ENCODE results near the gene WDSUB1.

WDSUB1 gene

DNA sequence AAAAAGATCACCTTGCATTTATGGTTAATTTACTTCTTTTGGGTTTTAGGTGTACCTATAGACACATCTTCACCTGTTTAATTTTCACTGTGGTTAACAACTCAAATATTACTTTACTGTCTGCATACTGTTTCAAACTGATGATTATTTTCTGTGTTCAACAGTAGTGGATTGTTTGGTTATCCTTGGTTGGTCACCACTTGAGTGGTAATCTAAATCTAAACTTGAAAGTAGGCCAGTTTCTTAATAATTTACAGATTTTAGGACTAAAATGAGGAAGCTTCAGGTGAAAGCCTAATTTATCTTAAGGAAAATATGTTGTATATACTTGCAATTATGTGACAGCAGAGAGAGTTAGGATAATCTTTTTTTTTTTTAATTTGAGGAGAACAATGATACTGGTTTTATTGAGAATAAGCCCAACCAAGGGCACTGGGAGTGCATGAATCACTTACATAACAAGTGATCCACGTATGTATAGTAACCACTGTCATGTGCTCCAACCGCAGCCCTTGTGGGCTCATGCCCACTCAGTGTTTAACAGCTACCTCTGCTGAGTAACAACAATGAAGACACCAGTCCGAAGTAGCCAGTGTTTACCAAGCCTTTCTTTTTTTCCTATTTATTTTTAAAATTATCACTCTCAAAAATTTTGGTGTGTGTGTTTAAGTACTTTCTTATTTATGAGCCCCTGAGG is 31.0 kb upstream of the WDSUB1 start:
- no peak overlapping the region for H3K27ac ChIP-seq (ENCODE audit: low read depth, low read length)
- no peaks in the 10 kb centered on the region for H3F3A ChIP-seq (ENCODE audit: control insufficient read depth, insufficient read depth)
- H3K36me3 ChIP-seq (ENCODE audit: control insufficient read depth, low read length), result peaks cover 11% of the 10 kb centered on the region
- no peak overlapping the region for H3K4me2 ChIP-seq (ENCODE audit: low read length)
- no peaks in the 10 kb centered on the region for H3K27me3 ChIP-seq (ENCODE audit: control insufficient read depth, low read length)
- no peak for TF ChIP-seq CTCF (IDR thresholded peaks at IDR 0.05; ENCODE audit: low read depth, low read length, poor library complexity, severe bottlenecking)
- no peak for TF ChIP-seq EZH2phosphoT487 (IDR thresholded peaks at IDR 0.05; ENCODE audit: borderline replicate concordance, low read length)
- no peaks in the 10 kb centered on the region for H3K4me1 ChIP-seq (ENCODE audit: control insufficient read depth, low read length)
- no peaks in the 10 kb centered on the region for H3K9me3 ChIP-seq (ENCODE audit: control insufficient read depth, insufficient read depth, low read length)
- H3K4me3 ChIP-seq (ENCODE audit: low read length), result no peak overlapping the region
- H3K79me2 ChIP-seq (ENCODE audit: control insufficient read depth, low read length), result no peaks in the 10 kb centered on the region
- H3K9me2 ChIP-seq (replicated peaks; ENCODE audit: control insufficient read depth, low read length), result no peaks in the 10 kb centered on the region
- H4K20me1 ChIP-seq (ENCODE audit: control insufficient read depth, insufficient read depth, low read depth, low read length), result no peaks in the 10 kb centered on the region

DNA sequence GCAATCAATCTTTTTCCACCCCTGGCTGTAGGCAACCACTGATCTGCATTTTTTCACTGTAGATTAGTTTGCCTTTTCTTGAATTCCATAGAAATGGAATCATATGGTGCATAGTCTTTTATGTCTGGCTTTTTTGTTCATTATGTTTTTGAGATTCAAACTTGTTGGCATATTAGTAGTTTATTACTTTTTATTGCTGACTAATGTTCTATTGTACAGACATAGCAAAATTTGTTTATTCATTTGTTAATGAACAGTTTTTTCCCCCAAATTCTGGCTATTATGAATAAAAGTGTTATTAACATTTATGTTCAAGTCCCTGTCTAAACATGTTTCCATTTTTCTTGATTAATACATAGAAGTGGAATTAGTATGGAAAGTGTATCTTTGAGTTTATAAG is 21.4 kb upstream of the WDSUB1 start:
- H4K20me1 ChIP-seq (ENCODE audit: control insufficient read depth, insufficient read depth, low read depth, low read length), result no peaks in the 10 kb centered on the region
- no peaks in the 10 kb centered on the region for H3K27me3 ChIP-seq (ENCODE audit: control insufficient read depth, low read length)
- no peak overlapping the region for H3K4me3 ChIP-seq (ENCODE audit: low read length)
- H3K9me2 ChIP-seq (replicated peaks; ENCODE audit: control insufficient read depth, low read length), result no peaks in the 10 kb centered on the region
- no peaks in the 10 kb centered on the region for H3K79me2 ChIP-seq (ENCODE audit: control insufficient read depth, low read length)
- H3K4me2 ChIP-seq (ENCODE audit: low read length), result no peak overlapping the region
- H3K36me3 ChIP-seq (ENCODE audit: control insufficient read depth, low read length), result no peaks in the 10 kb centered on the region
- H3K9me3 ChIP-seq (ENCODE audit: control insufficient read depth, insufficient read depth, low read length), result no peaks in the 10 kb centered on the region
- no peak overlapping the region for H3K27ac ChIP-seq (ENCODE audit: low read depth, low read length)
- no peak for TF ChIP-seq EZH2phosphoT487 (IDR thresholded peaks at IDR 0.05; ENCODE audit: borderline replicate concordance, low read length)
- no peak for TF ChIP-seq CTCF (IDR thresholded peaks at IDR 0.05; ENCODE audit: low read depth, low read length, poor library complexity, severe bottlenecking)
- H3K4me1 ChIP-seq (ENCODE audit: control insufficient read depth, low read length), result no peaks in the 10 kb centered on the region
- H3F3A ChIP-seq (ENCODE audit: control insufficient read depth, insufficient read depth), result no peaks in the 10 kb centered on the region

- Histone ChIP-seq H3K4me2 (ENCODE audit: low read length) (no peak overlapping the region), H3K27ac (ENCODE audit: low read depth, low read length) (no peak overlapping the region), H3F3A (ENCODE audit: control insufficient read depth, insufficient read depth) (no peaks in the 10 kb centered on the region), H3K79me2 (ENCODE audit: control insufficient read depth, low read length) (no peaks in the 10 kb centered on the region), H4K20me1 (ENCODE audit: control insufficient read depth, insufficient read depth, low read depth, low read length) (no peaks in the 10 kb centered on the region), H3K4me1 (ENCODE audit: control insufficient read depth, low read length) (no peaks in the 10 kb centered on the region), H3K9me3 (ENCODE audit: control insufficient read depth, insufficient read depth, low read length) (no peaks in the 10 kb centered on the region), H3K27me3 (ENCODE audit: control insufficient read depth, low read length) (no peaks in the 10 kb centered on the region), H3K36me3 (ENCODE audit: control insufficient read depth, low read length) (no peaks in the 10 kb centered on the region), H3K9me2 (replicated peaks; ENCODE audit: control insufficient read depth, low read length) (no peaks in the 10 kb centered on the region), H3K4me3 (ENCODE audit: low read length) (no peak overlapping the region)
- TF ChIP-seq EZH2phosphoT487 (IDR thresholded peaks at IDR 0.05; ENCODE audit: borderline replicate concordance, low read length), result no peak
- TF ChIP-seq CTCF (IDR thresholded peaks at IDR 0.05; ENCODE audit: low read depth, low read length, poor library complexity, severe bottlenecking), result no peak
Observed at GRCh38 chr2:159300586-159300985, 14.1 kb upstream of the WDSUB1 start.
